Measurements from ENCODE around the gene FBXO42.

DNA sequence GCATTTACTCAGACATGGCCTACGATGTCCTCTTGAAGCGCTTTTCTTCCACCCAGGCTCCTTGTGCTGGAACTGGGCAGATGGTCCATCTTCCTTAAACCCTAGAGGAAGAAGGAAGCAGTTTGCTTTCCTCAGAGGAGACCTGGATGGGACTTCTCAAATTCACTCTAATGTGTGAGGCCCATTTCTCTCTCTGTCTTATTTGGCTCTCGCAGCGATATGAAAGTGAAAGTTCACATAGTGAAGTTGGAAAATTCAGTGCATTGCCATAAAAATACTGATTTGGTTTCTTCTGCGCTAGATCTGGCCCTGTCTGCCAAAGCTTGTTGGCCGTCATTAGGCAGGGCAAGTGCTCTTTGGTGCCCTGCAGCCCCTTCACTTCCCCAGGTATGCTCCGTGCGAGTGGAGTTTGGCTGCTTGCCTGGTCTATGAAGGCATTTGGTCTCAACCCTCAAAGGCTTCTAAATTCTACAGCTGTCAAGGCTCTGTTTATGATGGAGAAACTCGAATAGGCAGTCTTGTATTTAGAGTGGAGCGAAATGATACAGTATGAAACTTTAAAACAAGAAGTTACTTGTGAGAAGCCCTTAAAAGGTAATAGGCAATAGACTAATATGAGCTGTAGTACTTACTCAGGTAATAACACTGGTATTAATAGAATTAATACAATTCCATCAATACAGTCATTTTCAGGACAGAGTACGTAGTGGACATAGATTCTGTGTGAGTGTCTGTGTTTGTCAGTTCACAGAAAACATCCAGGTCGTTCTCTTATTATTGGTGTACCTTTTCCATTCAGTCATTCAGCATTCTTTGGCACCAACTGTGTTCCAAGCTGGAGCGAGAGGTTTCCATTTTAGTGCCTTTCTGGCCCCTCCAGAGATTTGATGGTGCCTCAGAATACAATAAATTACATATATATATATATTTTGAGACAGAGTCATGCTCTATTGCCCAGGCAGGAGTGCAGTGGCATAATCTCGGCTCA is 35.2 kb upstream of the FBXO42 start:
- TF ChIP-seq, protein P1, sequence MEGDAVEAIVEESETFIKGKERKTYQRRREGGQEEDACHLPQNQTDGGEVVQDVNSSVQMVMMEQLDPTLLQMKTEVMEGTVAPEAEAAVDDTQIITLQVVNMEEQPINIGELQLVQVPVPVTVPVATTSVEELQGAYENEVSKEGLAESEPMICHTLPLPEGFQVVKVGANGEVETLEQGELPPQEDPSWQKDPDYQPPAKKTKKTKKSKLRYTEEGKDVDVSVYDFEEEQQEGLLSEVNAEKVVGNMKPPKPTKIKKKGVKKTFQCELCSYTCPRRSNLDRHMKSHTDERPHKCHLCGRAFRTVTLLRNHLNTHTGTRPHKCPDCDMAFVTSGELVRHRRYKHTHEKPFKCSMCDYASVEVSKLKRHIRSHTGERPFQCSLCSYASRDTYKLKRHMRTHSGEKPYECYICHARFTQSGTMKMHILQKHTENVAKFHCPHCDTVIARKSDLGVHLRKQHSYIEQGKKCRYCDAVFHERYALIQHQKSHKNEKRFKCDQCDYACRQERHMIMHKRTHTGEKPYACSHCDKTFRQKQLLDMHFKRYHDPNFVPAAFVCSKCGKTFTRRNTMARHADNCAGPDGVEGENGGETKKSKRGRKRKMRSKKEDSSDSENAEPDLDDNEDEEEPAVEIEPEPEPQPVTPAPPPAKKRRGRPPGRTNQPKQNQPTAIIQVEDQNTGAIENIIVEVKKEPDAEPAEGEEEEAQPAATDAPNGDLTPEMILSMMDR (IDR thresholded peaks at IDR 0.05; ENCODE audit: low read depth, low read length): no peak
- TF ChIP-seq, protein P2, sequence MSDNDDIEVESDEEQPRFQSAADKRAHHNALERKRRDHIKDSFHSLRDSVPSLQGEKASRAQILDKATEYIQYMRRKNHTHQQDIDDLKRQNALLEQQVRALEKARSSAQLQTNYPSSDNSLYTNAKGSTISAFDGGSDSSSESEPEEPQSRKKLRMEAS (IDR thresholded peaks at IDR 0.05; ENCODE audit: low read depth, low read length): no peak
